ENCODE results near the gene EYA2.

- TF ChIP-seq EGR1 (IDR thresholded peaks at IDR 0.05; ENCODE audit: low read depth in 2 of 2) (no peak), REST (IDR thresholded peaks at IDR 0.05) (no peak)
- TF ChIP-seq, protein P1, sequence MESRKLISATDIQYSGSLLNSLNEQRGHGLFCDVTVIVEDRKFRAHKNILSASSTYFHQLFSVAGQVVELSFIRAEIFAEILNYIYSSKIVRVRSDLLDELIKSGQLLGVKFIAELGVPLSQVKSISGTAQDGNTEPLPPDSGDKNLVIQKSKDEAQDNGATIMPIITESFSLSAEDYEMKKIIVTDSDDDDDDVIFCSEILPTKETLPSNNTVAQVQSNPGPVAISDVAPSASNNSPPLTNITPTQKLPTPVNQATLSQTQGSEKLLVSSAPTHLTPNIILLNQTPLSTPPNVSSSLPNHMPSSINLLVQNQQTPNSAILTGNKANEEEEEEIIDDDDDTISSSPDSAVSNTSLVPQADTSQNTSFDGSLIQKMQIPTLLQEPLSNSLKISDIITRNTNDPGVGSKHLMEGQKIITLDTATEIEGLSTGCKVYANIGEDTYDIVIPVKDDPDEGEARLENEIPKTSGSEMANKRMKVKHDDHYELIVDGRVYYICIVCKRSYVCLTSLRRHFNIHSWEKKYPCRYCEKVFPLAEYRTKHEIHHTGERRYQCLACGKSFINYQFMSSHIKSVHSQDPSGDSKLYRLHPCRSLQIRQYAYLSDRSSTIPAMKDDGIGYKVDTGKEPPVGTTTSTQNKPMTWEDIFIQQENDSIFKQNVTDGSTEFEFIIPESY (IDR thresholded peaks at IDR 0.05), result no peak
Observed at GRCh38 chr20:47079047-47079446, 184.4 kb downstream of the EYA2 start.
